HG03066 (cell line): ENCODE measurements around the gene CNOT1.

Source experiments
- ATAC-seq: cut with Tn5 transposase; IDR thresholded peaks from one replicate; pipeline ENCODE4 v1.9.1; 2021; ENCODE audit warnings: low read depth; ENCODE audit not compliant: unreplicated experiment

The CNOT1 gene

GRCh38 chr16:58506241-58507194, 123.1 kb downstream of the CNOT1 start:
- ATAC-seq: no peak

- no peak for ATAC-seq
Observed at GRCh38 chr16:58503863-58504688, 125.5 kb downstream of the CNOT1 start.

GRCh38 chr16:58503166-58503862, 126.3 kb downstream of the CNOT1 start:
- no peak for ATAC-seq

GRCh38 chr16:58502217-58502921, 127.3 kb downstream of the CNOT1 start:
- ATAC-seq: no peak

- ATAC-seq: no peak
Observed at GRCh38 chr16:58501242-58502131, 128.1 kb downstream of the CNOT1 start.

- ATAC-seq: no peak
Observed at GRCh38 chr16:58500430-58501241, 129.0 kb downstream of the CNOT1 start.

- ATAC-seq: no peak
Observed at GRCh38 chr16:58499615-58500351, 129.8 kb downstream of the CNOT1 start, which contains the start of gene NDRG4. Gene NDRG4, plus strand, starts transcription at chr16:58500143. Its CDS starts 106 bp downstream, at chr16:58500249.

- no peak for ATAC-seq
Observed at GRCh38 chr16:58499092-58499511, 130.5 kb downstream of the CNOT1 start.

GRCh38 chr16:58498341-58499091, 131.1 kb downstream of the CNOT1 start:
- ATAC-seq: no peak

- no peak for ATAC-seq
Observed at GRCh38 chr16:58497935-58498334, 131.7 kb downstream of the CNOT1 start.

- no peak for ATAC-seq
Observed at GRCh38 chr16:58497468-58497867, 132.2 kb downstream of the CNOT1 start.

- ATAC-seq: no peak
Observed at GRCh38 chr16:58495521-58496331, 133.9 kb downstream of the CNOT1 start.

GRCh38 chr16:58494981-58495520, 134.6 kb downstream of the CNOT1 start:
- ATAC-seq: peak; percentile 50

- ATAC-seq: no peak
Observed at GRCh38 chr16:58493756-58494431, 135.7 kb downstream of the CNOT1 start.

GRCh38 chr16:58492735-58493134, 136.9 kb downstream of the CNOT1 start:
- ATAC-seq: no peak
